ENCODE results near the gene NGLY1. TPM values are rescaled to one million over a fixed set of nuclear protein-coding genes. Genes with fewer than 3 reads are reported as not detected.

The NGLY1 gene, protein sequence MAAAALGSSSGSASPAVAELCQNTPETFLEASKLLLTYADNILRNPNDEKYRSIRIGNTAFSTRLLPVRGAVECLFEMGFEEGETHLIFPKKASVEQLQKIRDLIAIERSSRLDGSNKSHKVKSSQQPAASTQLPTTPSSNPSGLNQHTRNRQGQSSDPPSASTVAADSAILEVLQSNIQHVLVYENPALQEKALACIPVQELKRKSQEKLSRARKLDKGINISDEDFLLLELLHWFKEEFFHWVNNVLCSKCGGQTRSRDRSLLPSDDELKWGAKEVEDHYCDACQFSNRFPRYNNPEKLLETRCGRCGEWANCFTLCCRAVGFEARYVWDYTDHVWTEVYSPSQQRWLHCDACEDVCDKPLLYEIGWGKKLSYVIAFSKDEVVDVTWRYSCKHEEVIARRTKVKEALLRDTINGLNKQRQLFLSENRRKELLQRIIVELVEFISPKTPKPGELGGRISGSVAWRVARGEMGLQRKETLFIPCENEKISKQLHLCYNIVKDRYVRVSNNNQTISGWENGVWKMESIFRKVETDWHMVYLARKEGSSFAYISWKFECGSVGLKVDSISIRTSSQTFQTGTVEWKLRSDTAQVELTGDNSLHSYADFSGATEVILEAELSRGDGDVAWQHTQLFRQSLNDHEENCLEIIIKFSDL
- total RNA-seq: 39.9 and 45.9 TPM in 2 replicates

DNA sequence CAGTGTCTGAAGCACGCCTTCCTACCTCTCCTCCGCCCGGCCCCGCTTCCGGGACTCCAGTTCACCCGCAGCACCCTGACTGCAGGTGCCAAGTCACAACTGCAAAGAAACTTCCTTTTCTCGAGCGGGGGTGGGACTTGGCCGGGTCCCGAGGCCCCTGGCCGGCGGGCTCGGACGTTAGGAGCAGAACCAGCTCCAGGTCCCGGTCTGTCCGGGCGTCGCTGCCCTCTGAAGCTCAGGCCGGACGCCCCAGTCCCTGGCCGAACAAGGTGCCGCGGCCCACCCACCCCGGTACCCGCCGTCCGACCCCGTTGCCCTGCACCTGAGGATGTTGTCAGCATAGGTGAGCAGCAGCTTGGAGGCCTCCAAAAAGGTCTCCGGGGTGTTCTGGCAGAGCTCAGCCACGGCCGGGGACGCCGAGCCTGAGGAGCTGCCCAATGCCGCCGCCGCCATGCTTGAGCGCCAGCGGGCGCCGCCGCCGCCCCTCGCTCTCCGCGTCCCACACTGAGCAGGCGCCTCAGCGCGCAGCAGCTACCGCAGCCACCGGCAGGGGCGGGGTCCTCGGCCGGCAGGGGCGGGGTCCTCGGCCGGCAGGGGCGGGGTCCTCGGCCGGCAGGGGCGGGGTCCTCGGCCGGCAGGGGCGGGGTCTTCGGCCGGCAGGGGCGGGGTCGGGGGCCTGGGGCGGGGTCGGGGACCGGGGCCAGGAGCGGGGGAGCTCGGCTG lies at the start of gene NGLY1:
Gene NGLY1 (minus strand): TSS at position 506 of the 723 bp plus-strand sequence. CDS start 53 bp downstream, at position 453.
- peak; percentile 90 for DNase-seq

DNA sequence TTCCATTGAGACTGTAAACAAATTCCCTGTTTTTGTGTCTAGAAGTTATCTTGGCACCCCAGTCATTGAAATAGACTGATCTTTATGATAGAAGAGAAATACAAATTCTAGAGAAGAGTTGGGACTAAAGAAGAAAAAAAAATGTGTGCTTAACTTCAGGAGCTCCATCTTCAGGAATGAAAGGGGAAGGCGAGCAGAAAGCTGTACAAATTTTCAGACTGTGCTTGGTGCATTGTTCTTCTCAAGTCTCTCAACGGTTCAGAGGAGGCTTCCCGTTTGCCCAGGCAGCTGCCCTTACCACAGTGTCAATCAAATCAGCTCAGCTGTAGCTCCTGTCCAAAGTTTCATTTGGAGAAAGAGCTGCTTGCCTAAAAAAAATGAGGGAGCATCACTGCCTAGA lies 48.3 kb upstream of the NGLY1 start:
- DNase-seq: peak; percentile 46

DNA sequence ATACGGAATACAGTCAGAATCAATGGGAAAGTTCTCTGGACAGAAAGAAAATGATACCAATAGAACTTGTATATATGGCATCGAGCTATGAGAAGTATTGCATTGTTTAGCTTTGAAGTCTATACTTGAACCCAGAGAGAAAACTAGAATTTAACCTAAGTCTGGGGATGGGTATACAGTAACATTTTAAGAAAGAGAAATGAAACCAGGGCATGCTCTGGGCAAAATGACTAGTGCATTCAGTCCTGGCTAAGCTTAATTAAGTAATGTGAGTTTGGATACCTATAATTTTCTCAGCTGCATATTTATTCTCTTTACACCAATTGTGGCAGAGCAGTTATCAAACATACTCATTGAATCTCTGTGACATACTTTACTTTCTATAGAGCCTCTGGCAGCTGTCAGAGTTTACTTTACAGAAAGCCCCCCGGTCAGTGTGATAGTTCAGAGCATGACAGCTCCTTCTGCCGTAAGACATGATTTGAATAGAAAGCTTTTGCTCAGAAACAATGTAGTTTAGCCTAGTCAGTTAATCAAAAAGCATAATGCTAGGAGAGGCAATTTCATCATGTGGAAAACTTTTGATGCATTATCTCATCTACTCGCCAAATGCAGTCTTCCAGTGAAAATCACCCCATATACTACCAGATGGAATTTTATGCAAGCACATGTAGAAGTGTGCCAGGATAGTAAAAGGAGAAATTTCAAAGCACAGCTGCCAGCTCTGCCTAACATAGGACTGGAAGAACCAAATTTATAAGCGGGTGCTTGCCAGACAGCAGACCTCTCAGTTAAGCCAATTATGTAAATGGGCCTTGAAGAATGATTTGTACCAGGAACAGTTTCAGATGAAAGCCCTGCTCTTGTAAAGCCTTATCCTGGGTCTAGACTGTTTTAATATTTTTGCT lies 47.4 kb upstream of the NGLY1 start:
- DNase-seq: no peak

DNA sequence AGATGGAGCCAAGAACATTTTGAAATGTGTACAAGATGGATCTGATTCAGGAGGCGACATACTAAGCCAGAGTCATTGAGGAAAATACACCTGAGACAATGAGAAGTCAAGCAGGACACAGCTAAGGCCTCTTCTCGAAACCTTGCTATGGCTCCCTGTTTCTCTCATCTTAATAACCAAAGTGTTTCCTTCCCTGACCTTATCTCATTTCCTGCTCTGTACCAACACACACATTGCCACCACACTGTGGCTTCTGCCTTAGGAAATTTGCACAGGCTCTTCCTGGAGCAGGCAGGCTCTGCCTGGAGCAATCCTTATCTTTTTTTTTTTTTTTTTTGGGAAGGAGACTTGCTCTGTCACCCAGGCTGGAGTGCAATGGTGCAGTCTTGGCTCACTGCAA lies 43.3 kb upstream of the NGLY1 start:
- DNase-seq: peak; percentile 6

DNA sequence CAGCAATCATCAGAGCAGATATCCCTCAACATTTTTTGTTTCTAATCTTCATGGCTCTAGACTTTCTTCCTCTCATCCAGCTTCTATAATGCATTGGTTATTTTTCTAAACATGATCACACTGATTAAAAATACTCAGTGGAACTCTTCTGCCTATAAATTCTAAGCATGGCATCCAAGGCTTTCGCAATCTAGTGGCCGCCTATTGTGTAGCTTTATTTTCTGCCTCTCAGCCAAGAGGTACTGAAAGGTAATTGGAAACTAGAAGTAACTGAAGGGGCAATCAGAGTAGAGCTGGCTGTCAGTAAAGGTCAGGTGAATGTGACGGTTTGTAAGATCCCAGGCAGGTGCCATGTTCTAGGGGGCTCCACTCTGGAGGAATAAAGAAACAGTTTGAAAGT lies 40.1 kb upstream of the NGLY1 start:
- DNase-seq: no peak

DNA sequence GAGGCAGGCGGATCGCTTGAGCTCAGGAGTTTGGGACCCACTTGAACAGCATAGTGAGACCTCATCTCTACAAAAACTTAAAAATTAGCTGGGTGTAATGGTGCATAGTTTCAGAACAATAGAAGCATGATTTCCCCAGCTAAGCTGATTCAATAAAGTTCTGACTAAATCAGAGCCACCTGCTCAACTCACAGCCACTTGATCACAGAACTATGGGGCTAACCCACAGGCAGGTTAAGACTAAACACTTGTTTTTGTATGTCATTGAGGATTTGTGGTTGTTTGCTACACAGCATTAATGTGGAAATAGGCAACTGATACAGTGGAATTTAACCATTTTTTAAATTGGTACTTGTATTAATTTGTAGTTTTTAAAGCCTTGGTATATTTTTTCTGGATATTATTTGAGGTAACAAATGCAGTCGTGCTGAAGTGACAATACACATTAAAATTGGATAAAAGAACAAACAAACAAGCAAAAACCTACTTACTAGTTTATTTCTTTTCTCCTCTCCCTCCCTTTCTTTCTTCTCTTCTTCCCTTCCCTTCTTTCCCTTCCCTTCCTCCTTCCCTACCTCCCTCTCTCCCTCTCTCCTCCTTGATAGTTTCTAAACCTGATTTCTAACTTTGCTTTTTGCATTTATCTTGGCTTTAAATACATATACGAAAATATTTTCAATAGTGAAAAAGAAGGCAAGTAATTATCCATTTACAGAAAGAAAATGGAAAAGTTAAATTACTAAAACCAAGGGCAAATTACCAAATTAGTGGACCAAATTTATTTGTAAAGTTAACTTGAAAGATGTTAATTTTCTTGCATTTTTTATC lies 38.7 kb upstream of the NGLY1 start:
- DNase-seq: no peak

DNA sequence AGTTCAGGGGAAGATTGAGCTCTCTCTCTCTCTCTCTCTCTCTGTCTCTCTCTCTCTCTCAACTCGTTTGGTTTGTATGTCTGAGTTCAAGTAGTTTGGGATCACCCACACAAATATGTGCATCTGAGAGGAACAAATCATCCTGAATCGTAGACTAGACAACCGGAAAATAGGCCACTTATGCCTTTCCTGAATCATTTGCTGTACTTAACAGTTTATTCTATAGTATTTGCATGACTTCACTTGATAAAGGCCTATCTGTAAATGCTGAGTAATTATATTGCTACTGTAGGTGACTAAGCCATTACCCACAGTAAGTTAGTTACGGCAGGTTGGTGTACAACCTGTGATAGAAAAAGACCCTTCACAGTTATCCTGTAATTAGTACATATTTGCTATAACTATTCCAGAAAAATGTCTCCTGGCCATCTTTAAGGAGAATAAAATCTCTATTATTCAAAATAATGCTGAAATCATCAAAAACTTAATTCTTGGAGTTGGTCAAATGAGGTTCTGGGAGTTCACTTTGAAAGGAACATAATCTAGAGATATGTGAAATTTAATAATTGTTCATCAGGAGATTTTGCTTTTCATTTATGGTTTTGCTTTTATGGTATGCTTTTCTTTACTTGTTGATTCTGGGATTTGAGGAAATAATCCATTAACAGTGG lies 37.7 kb upstream of the NGLY1 start:
- no peak for DNase-seq

DNA sequence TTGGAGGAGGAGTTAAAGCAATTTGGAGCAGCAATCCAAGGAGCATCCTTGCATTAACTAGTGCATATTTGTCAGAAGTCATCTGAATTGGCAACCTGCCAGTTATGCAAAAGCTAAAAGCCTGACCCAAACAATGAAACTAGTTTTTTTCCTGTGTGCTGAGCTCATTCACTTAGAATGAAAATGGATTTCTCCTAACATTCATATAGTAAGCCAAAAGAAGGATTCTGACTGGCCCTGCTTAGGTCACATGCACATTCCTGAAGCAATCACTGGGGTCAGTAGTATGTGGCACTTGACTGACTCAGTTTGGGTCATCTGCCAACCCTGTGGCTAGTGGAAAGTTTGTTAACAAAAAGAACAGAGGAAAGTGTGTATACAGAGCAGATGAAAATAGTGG lies 37.1 kb upstream of the NGLY1 start:
- peak; percentile 72 for DNase-seq

DNA sequence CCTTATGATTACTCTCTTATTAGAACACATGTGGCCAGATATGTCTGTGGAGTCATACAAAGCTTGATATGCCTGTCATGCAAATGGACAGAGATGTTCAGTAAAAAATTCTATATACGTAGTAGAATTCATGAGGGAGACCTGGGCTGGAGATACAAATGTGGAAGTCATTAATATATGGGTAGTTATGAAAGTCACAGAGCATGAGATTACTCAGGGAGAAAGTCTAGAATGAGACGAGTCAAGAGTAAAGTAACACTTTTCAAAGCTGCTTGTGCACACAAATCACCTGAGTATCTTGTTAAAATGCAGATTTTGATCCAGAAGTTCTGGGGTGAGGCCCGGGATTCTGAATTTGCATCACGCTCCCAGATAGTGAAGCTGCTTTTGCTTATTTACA lies 35.1 kb upstream of the NGLY1 start:
- DNase-seq: no peak

DNA sequence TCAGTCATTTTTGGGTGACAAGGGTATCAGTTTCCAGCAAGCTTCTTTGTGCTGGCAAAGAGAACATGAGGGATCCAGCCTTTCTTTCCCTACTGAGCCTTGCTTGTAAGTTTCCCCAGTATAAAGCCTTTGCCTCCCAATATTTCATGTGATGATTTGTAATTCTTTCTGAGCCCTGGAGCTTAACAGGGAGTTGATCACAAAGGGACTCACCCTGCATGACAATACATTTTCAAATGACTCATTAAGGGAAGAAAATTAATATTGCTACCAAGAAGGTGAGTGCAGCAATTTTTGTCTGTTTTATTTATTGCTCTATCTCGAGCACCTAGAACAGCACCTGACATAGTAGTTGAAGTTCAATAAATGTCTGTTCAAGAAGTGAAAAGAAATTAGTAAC lies 34.4 kb upstream of the NGLY1 start:
- no peak for DNase-seq

DNA sequence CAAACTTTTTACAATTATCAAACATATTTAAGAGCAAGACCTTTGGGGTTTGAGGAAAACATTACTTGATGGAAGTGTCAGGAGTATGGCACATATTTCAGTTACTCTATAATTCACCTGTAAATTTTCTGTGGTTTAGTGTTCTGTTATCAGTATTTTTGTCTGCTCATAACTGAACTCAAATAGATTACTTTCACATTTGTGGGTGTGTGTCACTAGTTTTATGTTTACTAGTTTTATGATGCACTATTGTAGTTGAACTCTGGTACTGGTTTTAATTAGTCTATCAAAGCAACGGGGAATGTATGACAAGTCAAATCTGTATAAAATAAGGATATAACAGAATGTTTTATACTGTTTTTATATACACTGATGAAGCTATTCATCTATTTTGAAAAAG lies 33.9 kb upstream of the NGLY1 start:
- DNase-seq: no peak

DNA sequence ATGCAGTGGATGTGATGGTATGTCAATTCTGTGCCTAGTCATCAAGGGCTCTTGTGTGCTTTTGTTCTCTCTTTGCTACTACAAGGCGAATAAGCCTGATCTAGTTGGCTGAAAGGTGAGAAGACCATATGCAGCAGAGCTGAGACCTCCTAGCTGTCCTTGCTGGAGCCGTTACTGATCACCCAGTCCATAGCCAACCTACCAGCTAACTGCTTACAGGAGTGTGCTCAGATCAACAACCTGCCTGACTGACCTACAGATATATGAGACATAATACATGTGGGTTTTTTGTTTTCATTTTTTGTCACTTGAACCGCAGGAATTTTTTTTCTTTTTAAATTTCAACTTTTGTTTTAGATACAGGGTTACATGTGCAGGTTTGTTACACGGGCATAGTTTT lies 29.4 kb upstream of the NGLY1 start:
- no peak for DNase-seq

DNA sequence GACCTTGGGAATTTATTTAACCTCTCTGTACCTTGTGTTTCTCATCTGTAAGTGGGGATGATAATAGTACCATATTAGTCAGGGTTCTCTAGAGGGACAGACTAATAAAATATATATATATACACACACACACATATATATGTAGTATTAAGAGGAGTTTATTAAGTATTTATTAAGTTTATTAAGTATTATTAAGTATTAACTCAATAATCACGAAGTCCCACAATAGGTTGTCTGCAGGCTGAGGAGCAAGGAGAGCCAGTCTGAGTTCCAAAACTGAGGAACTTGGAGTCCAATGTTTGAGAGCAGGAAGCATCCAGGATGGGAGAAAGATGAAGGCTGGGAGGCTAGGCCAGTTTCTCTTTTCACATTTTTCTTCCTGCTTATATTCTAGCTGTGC lies 21.4 kb upstream of the NGLY1 start:
- no peak for DNase-seq

DNA sequence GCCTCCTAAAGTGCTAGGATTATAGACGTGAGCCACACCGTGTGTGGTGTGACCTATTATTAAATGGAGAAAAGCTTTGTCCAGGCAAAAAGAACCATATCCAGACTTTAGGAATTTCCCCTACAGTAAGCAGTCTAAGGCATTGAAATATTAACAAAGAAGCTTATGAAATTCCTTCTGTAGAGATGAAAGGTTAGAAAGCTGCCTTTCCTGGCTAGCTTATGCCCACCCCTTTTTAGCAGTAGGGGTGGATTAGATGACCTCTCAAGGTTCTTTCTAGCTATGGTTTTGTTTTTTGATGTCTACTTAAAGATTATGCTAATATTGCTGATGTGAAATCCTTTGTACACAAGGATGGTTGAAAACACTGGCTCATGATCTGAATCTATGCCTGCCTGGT lies 20.6 kb upstream of the NGLY1 start:
- no peak for DNase-seq

DNA sequence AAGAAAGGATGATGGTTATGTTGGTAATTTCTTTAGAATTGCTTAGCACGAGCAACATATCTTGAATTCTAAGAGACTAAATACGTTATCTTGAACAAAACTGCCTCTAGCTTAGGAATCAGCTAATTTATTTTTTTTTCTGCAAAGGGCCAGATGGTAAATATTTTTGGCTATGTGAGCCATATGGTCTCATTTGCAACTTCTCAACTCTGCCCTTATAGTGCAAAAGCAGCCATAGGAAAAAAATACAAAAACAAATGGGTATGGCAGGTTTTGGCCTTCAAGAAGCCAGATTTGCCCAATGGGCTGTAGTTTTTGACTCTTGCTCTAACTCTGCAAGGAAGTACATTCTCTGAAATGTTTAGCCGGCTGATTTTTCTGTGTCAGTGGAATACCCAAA lies 18.5 kb upstream of the NGLY1 start:
- DNase-seq: no peak

DNA sequence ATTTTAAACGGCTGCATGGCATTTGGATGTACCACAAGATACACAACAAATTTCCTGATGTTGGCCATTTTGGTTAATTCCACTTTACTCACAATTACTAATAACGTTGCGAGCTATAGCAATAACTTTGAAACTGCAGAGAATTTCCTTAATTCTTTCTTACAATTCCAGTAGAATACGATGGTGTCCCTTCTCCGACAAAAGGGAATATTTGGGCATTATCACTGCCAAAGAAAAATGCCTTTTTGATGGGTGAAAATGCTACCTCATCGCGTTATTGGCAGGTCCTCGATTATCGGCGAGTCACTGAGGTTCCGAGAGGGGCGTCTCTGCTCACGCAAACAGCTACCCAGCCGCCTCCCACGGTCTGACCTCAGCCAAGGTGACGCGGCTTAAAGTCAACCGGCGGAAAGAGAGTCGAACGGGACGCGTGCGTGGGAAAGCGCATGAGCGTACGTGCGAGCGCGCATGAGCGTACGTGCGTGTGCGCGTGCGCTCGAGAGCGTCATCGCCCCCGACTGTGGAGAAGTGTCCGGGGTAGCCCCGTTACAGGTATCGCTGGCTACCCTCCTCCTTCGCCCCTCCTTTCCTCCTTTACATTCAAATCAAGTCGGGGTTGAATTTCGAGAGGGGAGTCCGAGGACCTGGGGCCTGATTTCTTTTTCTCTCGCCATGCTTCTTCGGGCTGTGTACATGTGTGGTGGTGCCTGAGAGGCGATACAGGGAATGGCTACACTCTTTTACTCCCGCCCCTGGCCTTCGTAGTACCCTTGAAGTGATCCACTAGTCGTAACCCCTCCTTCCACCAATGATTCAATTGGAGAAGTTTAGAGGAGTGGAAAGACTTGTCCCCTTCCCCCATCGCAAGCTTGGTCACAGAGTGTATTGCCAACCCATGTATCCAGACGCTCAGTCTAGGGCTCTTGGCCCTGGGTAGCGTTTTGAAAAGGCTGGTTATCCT lies 6.6 kb upstream of the NGLY1 start, which contains the start of gene OXSM:
Gene OXSM (plus strand): TSS at position 495 of the 961 bp plus-strand sequence. CDS start 931 bp downstream, outside the sequence.
- peak; percentile 98 for DNase-seq

DNA sequence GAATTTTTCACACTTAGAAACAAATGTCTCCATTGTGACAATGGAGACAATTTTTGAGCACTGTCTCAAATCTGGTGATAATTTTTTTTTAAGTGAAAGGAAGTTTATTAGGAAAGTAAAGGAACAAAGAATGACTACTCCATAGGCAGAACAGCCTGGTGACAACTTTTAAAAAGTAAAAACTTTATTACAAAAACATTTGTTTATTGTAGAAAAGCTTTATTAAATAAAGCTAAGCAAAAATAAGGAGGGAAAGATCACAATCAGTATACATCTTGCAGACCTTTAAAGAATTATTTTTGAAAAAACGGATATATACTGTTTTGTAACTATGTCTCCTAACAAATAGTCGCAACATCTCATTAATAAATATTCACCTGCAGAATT lies 6.0 kb upstream of the NGLY1 start:
- DNase-seq: no peak

DNA sequence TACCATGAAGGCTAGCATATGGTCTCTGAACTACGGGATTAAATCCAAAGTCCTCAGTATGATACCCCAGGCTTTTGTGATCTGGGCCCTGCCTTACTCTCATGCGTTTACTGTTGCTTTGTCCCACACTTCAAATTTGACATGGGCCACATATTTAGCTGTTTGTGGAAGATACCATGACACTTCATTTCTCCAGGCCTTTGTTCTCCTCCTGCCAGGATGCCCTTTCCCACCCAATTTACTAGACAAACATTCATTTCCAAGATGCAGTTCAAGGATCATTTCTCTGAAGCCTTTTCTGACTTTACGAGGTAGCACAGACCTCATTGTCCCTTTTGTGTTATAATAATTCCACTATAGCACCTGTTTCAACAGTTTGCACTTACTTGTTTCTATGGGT lies 4.4 kb upstream of the NGLY1 start:
- no peak for DNase-seq

DNA sequence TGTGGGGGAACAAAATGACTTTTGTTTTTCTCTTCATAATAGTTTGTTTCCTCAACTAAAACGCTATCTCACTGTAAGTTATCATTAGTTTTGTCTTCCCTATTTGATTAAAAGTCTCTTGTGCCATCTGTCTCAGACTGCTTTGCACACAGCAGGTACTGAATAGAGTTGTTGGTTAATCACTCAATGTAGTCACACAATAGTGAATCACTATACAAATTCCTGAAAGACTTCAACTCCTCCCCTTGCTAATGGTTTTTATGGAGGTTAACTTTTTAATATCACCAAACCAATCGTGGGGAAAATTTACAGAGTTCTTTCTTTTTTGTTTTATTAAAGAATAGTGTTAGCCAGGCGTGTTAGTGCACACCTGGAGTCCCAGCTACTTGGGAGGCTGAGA lies 2.6 kb upstream of the NGLY1 start:
- DNase-seq: no peak

DNA sequence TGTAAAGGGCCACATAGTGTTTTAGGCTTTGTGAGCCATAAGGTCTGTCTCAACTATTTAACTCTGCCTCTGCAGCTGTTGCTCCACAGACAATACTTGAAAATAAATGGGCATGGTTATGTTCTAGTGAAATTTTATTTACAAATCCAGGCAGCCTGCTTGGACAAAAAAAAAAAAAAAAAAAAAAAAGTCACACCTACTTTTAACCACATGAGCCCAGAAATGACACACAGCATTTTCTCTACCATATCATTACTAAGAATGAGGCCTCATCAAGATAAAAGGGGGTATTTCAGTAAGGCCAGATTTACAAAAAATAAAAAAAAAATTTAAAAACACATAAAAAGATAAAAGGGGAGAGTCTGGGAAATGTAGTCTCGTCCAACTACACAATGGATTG lies 1.7 kb upstream of the NGLY1 start:
- DNase-seq: no peak

All from dermis blood vessel endothelial cell (primary cell).